HEK293T (cell line): ENCODE measurements around the gene APLP2.

Source experiments
- BHLHE40 ChIP-seq: fragments of 450-650 bp; IDR thresholded peaks from 2 replicates; pipeline ENCODE4 v1.6.1; 2016; ENCODE audit warnings: mild to moderate bottlenecking, moderate library complexity, borderline replicate concordance
- FOXM1 ChIP-seq: fragments of 450-650 bp; IDR thresholded peaks from 2 replicates; pipeline ENCODE4 v1.6.1; 2017; ENCODE audit warnings: mild to moderate bottlenecking, borderline replicate concordance
- L3MBTL2 ChIP-seq: fragments of 450-650 bp; conservative IDR thresholded peaks from 2 replicates; pipeline ENCODE4 v1.6.1; 2016; ENCODE audit warnings: mild to moderate bottlenecking
- NFRKB ChIP-seq: fragments of 450-650 bp; IDR thresholded peaks from 2 replicates; pipeline ENCODE4 v1.6.1; 2016; ENCODE audit warnings: mild to moderate bottlenecking, moderate library complexity
- SP1 ChIP-seq: fragments of 450-650 bp; IDR thresholded peaks from 2 replicates; pipeline ENCODE4 v1.6.1; 2017

- no peak for TF ChIP-seq FOXM1
- TF ChIP-seq BHLHE40, result no peak
- TF ChIP-seq L3MBTL2, result no peak
- TF ChIP-seq SP1, result no peak
- no peak for TF ChIP-seq NFRKB
Observed at GRCh38 chr11:130088217-130088616, 18.5 kb downstream of the APLP2 start.
